Daoy (cell line): ENCODE data around the gene AGAP1. TPM values are rescaled to one million over a fixed set of nuclear protein-coding genes. Genes with fewer than 3 reads are reported as not detected.

ENCODE experiments used
- DNase-seq: peaks from one replicate; pipeline ENCODE4 v3.0.0-alpha.2; 2015; ENCODE audit warnings: low read depth
- total RNA-seq: library from RNA; depleted of rRNA; stranded (reverse); fragments of >200 nt; shearing (Covaris generic); gene quantifications from 2 replicates; pipeline ENCODE4 v1.2.3, GENCODE V29; 2014

AGAP1 gene
- total RNA-seq, 1 experiment from 2014 or later: 9.3 TPM

- DNase-seq: no peak
These were observed 544.3 kb downstream of the AGAP1 start for GRCh38 chr2:236038096-236038495.

GRCh38 chr2:236040600-236041328 lies 546.9 kb downstream of the AGAP1 start:
- DNase-seq: no peak

GRCh38 chr2:236041616-236042015 lies 547.8 kb downstream of the AGAP1 start:
- DNase-seq: no peak

- no peak for DNase-seq
These were observed 548.2 kb downstream of the AGAP1 start for GRCh38 chr2:236042087-236042486.

GRCh38 chr2:236044191-236044590 lies 550.3 kb downstream of the AGAP1 start:
- no peak for DNase-seq

- DNase-seq: no peak
These were observed 551.7 kb downstream of the AGAP1 start for GRCh38 chr2:236045251-236046235.

GRCh38 chr2:236046715-236047114 lies 552.9 kb downstream of the AGAP1 start:
- no peak for DNase-seq

- no peak for DNase-seq
These were observed 553.3 kb downstream of the AGAP1 start for GRCh38 chr2:236047176-236047575.

GRCh38 chr2:236047886-236048540 lies 554.2 kb downstream of the AGAP1 start:
- DNase-seq: no peak

- DNase-seq: no peak
These were observed 556.1 kb downstream of the AGAP1 start for GRCh38 chr2:236049981-236050380.

GRCh38 chr2:236051351-236051750 lies 557.5 kb downstream of the AGAP1 start:
- DNase-seq: no peak

- no peak for DNase-seq
These were observed 558.0 kb downstream of the AGAP1 start for GRCh38 chr2:236051806-236052205.

- DNase-seq: no peak
These were observed 558.4 kb downstream of the AGAP1 start for GRCh38 chr2:236052206-236052605.

- no peak for DNase-seq
These were observed 559.3 kb downstream of the AGAP1 start for GRCh38 chr2:236052926-236053821.

GRCh38 chr2:236054125-236054524 lies 560.3 kb downstream of the AGAP1 start:
- no peak for DNase-seq

GRCh38 chr2:236054621-236055305 lies 560.9 kb downstream of the AGAP1 start:
- no peak for DNase-seq

- no peak for DNase-seq
These were observed 561.6 kb downstream of the AGAP1 start for GRCh38 chr2:236055471-236055870.

GRCh38 chr2:236056141-236056540 lies 562.3 kb downstream of the AGAP1 start:
- no peak for DNase-seq

- no peak for DNase-seq
These were observed 563.5 kb downstream of the AGAP1 start for GRCh38 chr2:236057375-236057774.

GRCh38 chr2:236061497-236061896 lies 567.7 kb downstream of the AGAP1 start:
- DNase-seq: no peak

GRCh38 chr2:236061899-236062298 lies 568.1 kb downstream of the AGAP1 start:
- no peak for DNase-seq
